HCT116 (cell line): ENCODE measurements around the gene GRIA4. TPM values are rescaled to one million over a fixed set of nuclear protein-coding genes. Genes with fewer than 3 reads are reported as not detected.

Source experiments
- ATAC-seq: fragments of 200-7000 bp; cut with Tn5 transposase; 2 replicates; pipeline ENCODE4 v1.9.1; 2020; ENCODE audit warnings: mild to moderate bottlenecking, moderate library complexity
- BruUV-seq: library from RNA; stranded (reverse); fragments of 400-500 nt; replicated peaks from 2 replicates; lab custom pipeline; 2021; lab: Mats Ljungman, UMichigan
- CTCF ChIA-PET: fragments of 300-600 bp; sonication (Branson Sonifier 250); formaldehyde crosslinking; loops from one replicate; lab custom pipeline; 2021; ENCODE audit warnings: antibody characterized with exemption; lab: Charles Lee
- POLR2A ChIA-PET: fragments of 300-600, 350-600 bp; sonication (Branson Sonifier 250); formaldehyde crosslinking; loops from one replicate; lab custom pipeline; 2021; ENCODE audit warnings: antibody characterized with exemption; lab: Charles Lee
- RAD21 ChIA-PET, 2 experiments: fragments of 300-600 bp; sonication (Branson Sonifier 250); formaldehyde crosslinking; loops; one replicate each; lab custom pipeline; 2023; ENCODE audit warnings: low total read pairs in 2 of 2; ENCODE audit not compliant: uncharacterized antibody in 2 of 2, unreplicated experiment in 2 of 2, low non-redundant PET in 1 of 2; lab: Charles Lee
- DNase-seq: peaks from one replicate; pipeline ENCODE4 v3.0.0-alpha.2; 2010; ENCODE audit warnings: low read depth, low spot score
- H2AFZ ChIP-seq: fragments of 200-600 bp; shearing (Covaris generic), sonication (generic); 2 replicates; pipeline ENCODE4 v1.6.1; 2017; ENCODE audit warnings: low read depth, mixed run types, mixed read lengths, antibody characterized with exemption, low read length; ENCODE audit not compliant: poor library complexity, severe bottlenecking
- H3K27ac ChIP-seq: 2 replicates; pipeline ENCODE4 v1.5.1; 2012; ENCODE audit warnings: low read depth, low read length
- H3K27me3 ChIP-seq: fragments of 200-600 bp; sonication (generic); 2 replicates; pipeline ENCODE4 v1.6.1; 2016; ENCODE audit warnings: mixed run types, low read length, mixed read lengths; ENCODE audit not compliant: insufficient read depth
- H3K36me3 ChIP-seq, 2 experiments: fragments of 200-500 bp in 1 of 2; fragments of 200-600 bp in 1 of 2; sonication (Bioruptor generic) in 1 of 2; sonication (generic) in 1 of 2; 2 replicates each; pipeline versions ENCODE4 v1.5.1 to v1.6.1; 2014 to 2016; ENCODE audit warnings: low read length in 2 of 2, inconsistent platforms in 1 of 2, mixed read lengths in 1 of 2, mixed run types in 1 of 2; ENCODE audit not compliant: insufficient read depth in 2 of 2, control insufficient read depth in 1 of 2
- H3K4me1 ChIP-seq, 2 experiments: fragments of 200-600 bp in 1 of 2; sonication (generic) in 1 of 2; 2 replicates each; pipeline versions ENCODE4 v1.5.1 to v1.6.1; 2012 to 2017; ENCODE audit warnings: low read length in 2 of 2, inconsistent platforms in 1 of 2, mild to moderate bottlenecking in 1 of 2, mixed read lengths in 1 of 2, mixed run types in 1 of 2, moderate library complexity in 1 of 2; ENCODE audit not compliant: insufficient read depth in 2 of 2, control insufficient read depth in 1 of 2
- H3K4me2 ChIP-seq: fragments of 200-600 bp; sonication (generic); 2 replicates; pipeline ENCODE4 v1.6.1; 2017; ENCODE audit warnings: mixed run types, low read length, mixed read lengths
- H3K4me3 ChIP-seq, 2 experiments: fragments of 200-600 bp in 1 of 2; sonication (generic) in 1 of 2; replicated peaks in 1 of 2; 2 replicates each; pipeline ENCODE4 v1.5.1; 2011 to 2016; ENCODE audit warnings: low read length in 2 of 2, control low read depth in 1 of 2, low read depth in 1 of 2, mild to moderate bottlenecking in 1 of 2, mixed read lengths in 1 of 2, mixed run types in 1 of 2
- H3K79me2 ChIP-seq: fragments of 200-600 bp; sonication (generic); 2 replicates; pipeline ENCODE4 v1.6.1; 2017; ENCODE audit warnings: mild to moderate bottlenecking, mixed run types, low read length, moderate library complexity, mixed read lengths; ENCODE audit not compliant: insufficient read depth
- H3K9ac ChIP-seq: fragments of 200-600 bp; sonication (generic); 2 replicates; pipeline ENCODE4 v1.6.1; 2016; ENCODE audit warnings: low read length, mixed read lengths
- H3K9me2 ChIP-seq: fragments of 200-600 bp; sonication (generic), shearing (Covaris generic); 2 replicates; pipeline ENCODE4 v1.6.1; 2017; ENCODE audit warnings: mixed run types, mild to moderate bottlenecking, moderate library complexity; ENCODE audit not compliant: insufficient read depth
- H3K9me3 ChIP-seq, 2 experiments: fragments of 200-500 bp in 1 of 2; fragments of 200-600 bp in 1 of 2; sonication (Bioruptor generic) in 1 of 2; sonication (generic) in 1 of 2; 2 replicates each; pipeline ENCODE4 v1.6.1; 2014 to 2017; ENCODE audit warnings: low read length in 2 of 2, mixed read lengths in 2 of 2, inconsistent platforms in 1 of 2, low read depth in 1 of 2, mild to moderate bottlenecking in 1 of 2, mixed run types in 1 of 2, moderate library complexity in 1 of 2; ENCODE audit not compliant: control insufficient read depth in 1 of 2, insufficient read depth in 1 of 2
- H4K20me1 ChIP-seq: fragments of 200-600 bp; sonication (generic), shearing (Covaris generic); 2 replicates; pipeline ENCODE4 v1.6.1; 2017; ENCODE audit warnings: mixed run types, mild to moderate bottlenecking, moderate library complexity; ENCODE audit not compliant: insufficient read depth
- CEBPB ChIP-seq: IDR thresholded peaks from 2 replicates; pipeline ENCODE4 v1.6.1; 2012; ENCODE audit warnings: low read depth
- CTCF ChIP-seq, 3 experiments: fragments of 200-600 bp in 1 of 3; sonication (generic) in 1 of 3; IDR thresholded peaks in 2 of 3; conservative IDR thresholded peaks in 1 of 3; 2 replicates each; pipeline ENCODE4 v1.5.1; 2012 to 2017; ENCODE audit warnings: low read depth in 2 of 3, low read length in 2 of 3, antibody characterized with exemption in 1 of 3, borderline replicate concordance in 1 of 3, control low read depth in 1 of 3, mild to moderate bottlenecking in 1 of 3, mixed read lengths in 1 of 3, mixed run types in 1 of 3, moderate library complexity in 1 of 3; ENCODE audit not compliant: insufficient read depth in 1 of 3
- EGR1 ChIP-seq: IDR thresholded peaks from 2 replicates; pipeline ENCODE4 v1.6.1; 2012; ENCODE audit warnings: low read depth
- ELF1 ChIP-seq: IDR thresholded peaks from 2 replicates; pipeline ENCODE4 v1.6.1; 2012; ENCODE audit warnings: low read depth, borderline replicate concordance
- EZH2 ChIP-seq: fragments of 200-600 bp; sonication (generic); IDR thresholded peaks from 2 replicates; pipeline ENCODE4 v1.6.1; 2017; ENCODE audit warnings: antibody characterized with exemption, mixed run types
- EZH2phosphoT487 ChIP-seq: fragments of 200-600 bp; IDR thresholded peaks from 2 replicates; pipeline ENCODE4 v1.6.1; 2018; ENCODE audit warnings: antibody characterized with exemption, borderline replicate concordance
- JUND ChIP-seq: IDR thresholded peaks from 2 replicates; pipeline ENCODE4 v1.6.1; 2012
- MAX ChIP-seq: IDR thresholded peaks from 2 replicates; pipeline ENCODE4 v1.6.1; 2012
- REST ChIP-seq: IDR thresholded peaks from 2 replicates; pipeline ENCODE4 v1.6.1; 2012; ENCODE audit warnings: low read depth
- SP1 ChIP-seq: IDR thresholded peaks from 2 replicates; pipeline ENCODE4 v1.6.1; 2012; ENCODE audit warnings: low read depth
- TCF7L2 ChIP-seq: IDR thresholded peaks from 2 replicates; pipeline ENCODE4 v1.7.0; 2011; ENCODE audit warnings: borderline replicate concordance, inconsistent platforms; ENCODE audit not compliant: insufficient read depth, insufficient read length; ENCODE audit errors: extremely low read depth
- YY1 ChIP-seq: IDR thresholded peaks from 2 replicates; pipeline ENCODE4 v1.6.1; 2011; ENCODE audit warnings: low read length, low read depth, moderate library complexity, mild to moderate bottlenecking; ENCODE audit not compliant: insufficient replicate concordance; ENCODE audit errors: extremely low read depth
- ZFX ChIP-seq: fragments of 450-650 bp; IDR thresholded peaks from 2 replicates; pipeline ENCODE4 v1.6.1; 2017
- intact Hi-C: fragments of 100-400 bp; cut with micrococcal nuclease; formaldehyde crosslinking; loops from 2 replicates; pipeline ENCODE4 v1.10.0; 2022
- total RNA-seq: library from RNA; stranded (reverse); gene quantifications from one replicate; pipeline ENCODE4 v1.2.1, GENCODE V29; 2021; ENCODE audit not compliant: unreplicated experiment

Gene GRIA4
- total RNA-seq, 1 experiment from 2014 or later: not detected

GRCh38 chr11:105741488-105742020 lies 131.7 kb downstream of the GRIA4 start:
- Histone ChIP-seq H3K9ac (no peak overlapping the region), H3K27ac (no peak overlapping the region), H2AFZ (no peak overlapping the region), H3K9me3 (no peaks in the 10 kb centered on the region), H3K4me1 (no peaks in the 10 kb centered on the region)
- CTCF ChIA-PET: no interaction called here
- TF ChIP-seq ELF1: no peak
- no peak for TF ChIP-seq JUND
- no peak for TF ChIP-seq EGR1
- TF ChIP-seq CEBPB: no peak
- no peak for TF ChIP-seq ZFX
- TF ChIP-seq, all 23 proteins: peak for 0
- ChIA-PET RAD21 (no interaction called here), POLR2A (no interaction called here)
- ATAC-seq (no peak), DNase-seq (no peak)
- no peak overlapping the region for H3K4me2 ChIP-seq
- no peaks in the 10 kb centered on the region for H3K79me2 ChIP-seq
- H3K4me3 ChIP-seq: no peak overlapping the region
- no peaks in the 10 kb centered on the region for H4K20me1 ChIP-seq
- no TSS peak for BruUV-seq
- intact Hi-C loops: no loop called here
- no peaks in the 10 kb centered on the region for H3K36me3 ChIP-seq
- H3K9me2 ChIP-seq: no peaks in the 10 kb centered on the region
- no peaks in the 10 kb centered on the region for H3K27me3 ChIP-seq

- Histone ChIP-seq H3K9ac (no peak overlapping the region), H2AFZ (no peak overlapping the region), H3K27me3 (no peaks in the 10 kb centered on the region), H3K9me3 (no peaks in the 10 kb centered on the region), H3K4me2 (no peak overlapping the region), H3K27ac (no peak overlapping the region), H4K20me1 (no peaks in the 10 kb centered on the region), H3K36me3 (no peaks in the 10 kb centered on the region), H3K9me2 (no peaks in the 10 kb centered on the region), H3K4me1 (no peaks in the 10 kb centered on the region), H3K79me2 (no peaks in the 10 kb centered on the region), H3K4me3 (no peak overlapping the region)
- TF ChIP-seq SP1 (no peak), EZH2 (no peak), EGR1 (no peak), MAX (no peak), TCF7L2 (no peak), REST (no peak), EZH2phosphoT487 (no peak), CTCF (IDR thresholded peaks at IDR 0.05 in 2 of 3, conservative IDR thresholded peaks at IDR 0.05 in 1 of 3; ENCODE audit: borderline replicate concordance in 1 of 3, insufficient read depth in 1 of 3, low read depth in 2 of 3, low read length in 2 of 3) (no peak), YY1 (no peak), JUND (no peak), ZFX (no peak)
- ATAC-seq: no peak
- intact Hi-C loops: no loop called here
- no TSS peak for BruUV-seq
- POLR2A ChIA-PET: no interaction called here
- DNase-seq: no peak
- RAD21 ChIA-PET: no interaction called here
- CTCF ChIA-PET: no interaction called here
Observed at GRCh38 chr11:105754260-105754659, 144.4 kb downstream of the GRIA4 start.
